Measurements from ENCODE around the gene KCNMA1. TPM values are rescaled to one million over a fixed set of nuclear protein-coding genes. Genes with fewer than 3 reads are reported as not detected.

KCNMA1 gene
- total and polyA plus RNA-seq, 2 donors from 2014 or later: 4.2 to 8.9 TPM

GRCh38 chr10:77162697-77163096, 474.9 kb downstream of the KCNMA1 start:
- H3K27me3 ChIP-seq (ENCODE audit: control insufficient read depth, insufficient read depth, low read length): no peaks in the 10 kb centered on the region
- no peak overlapping the region for H3K9ac ChIP-seq (ENCODE audit: low read length in 3 of 3)
- DNase-seq: no peak
- no peaks in the 10 kb centered on the region for H3K36me3 ChIP-seq (ENCODE audit: control insufficient read depth in 2 of 3, insufficient read depth in 3 of 3, low read length in 3 of 3)
- no peaks in the 10 kb centered on the region for H3K9me3 ChIP-seq (ENCODE audit: control insufficient read depth in 2 of 3, insufficient read depth in 1 of 3, low read length in 3 of 3)
- no peak overlapping the region for H3K27ac ChIP-seq (ENCODE audit: low read depth in 2 of 2, low read length in 2 of 2)
- no peak for FAIRE-seq
- H3K4me1 ChIP-seq (ENCODE audit: control insufficient read depth in 2 of 3, insufficient read depth in 2 of 3, low read depth in 1 of 3, low read length in 3 of 3): peaks cover 0 to 2% (median 0%) of the 10 kb centered on the region in 3 donors
- no peak for TF ChIP-seq CTCF (IDR thresholded peaks at IDR 0.05; ENCODE audit: borderline replicate concordance, extremely low read depth, insufficient read depth)
- intact Hi-C loops (cut with DNase I): no loop called here
- H3K4me3 ChIP-seq (ENCODE audit: low read length in 3 of 3): no peak overlapping the region

- H3K36me3 ChIP-seq (ENCODE audit: control insufficient read depth in 2 of 3, insufficient read depth in 3 of 3, low read length in 3 of 3): no peaks in the 10 kb centered on the region
- no peak overlapping the region for H3K4me3 ChIP-seq (ENCODE audit: low read length in 3 of 3)
- no peaks in the 10 kb centered on the region for H3K27me3 ChIP-seq (ENCODE audit: control insufficient read depth, insufficient read depth, low read length)
- intact Hi-C loops (cut with DNase I): no loop called here
- H3K4me1 ChIP-seq (ENCODE audit: control insufficient read depth in 2 of 3, insufficient read depth in 2 of 3, low read depth in 1 of 3, low read length in 3 of 3): peaks cover 0 to 2% (median 0%) of the 10 kb centered on the region in 3 donors
- DNase-seq (no peak), FAIRE-seq (no peak)
- no peak overlapping the region for H3K27ac ChIP-seq (ENCODE audit: low read depth in 2 of 2, low read length in 2 of 2)
- no peak overlapping the region for H3K9ac ChIP-seq (ENCODE audit: low read length in 3 of 3)
- H3K9me3 ChIP-seq (ENCODE audit: control insufficient read depth in 2 of 3, insufficient read depth in 1 of 3, low read length in 3 of 3): no peaks in the 10 kb centered on the region
- no peak for TF ChIP-seq CTCF (IDR thresholded peaks at IDR 0.05; ENCODE audit: borderline replicate concordance, extremely low read depth, insufficient read depth)
Measured at GRCh38 chr10:77160679-77161078, 476.9 kb downstream of the KCNMA1 start.

GRCh38 chr10:77159538-77160110, 478.0 kb downstream of the KCNMA1 start:
- no peak overlapping the region for H3K9ac ChIP-seq (ENCODE audit: low read length in 3 of 3)
- FAIRE-seq (no peak), DNase-seq (no peak)
- H3K27ac ChIP-seq (ENCODE audit: low read depth in 2 of 2, low read length in 2 of 2): no peak overlapping the region
- no peak overlapping the region for H3K4me3 ChIP-seq (ENCODE audit: low read length in 3 of 3)
- no peaks in the 10 kb centered on the region for H3K27me3 ChIP-seq (ENCODE audit: control insufficient read depth, insufficient read depth, low read length)
- no peaks in the 10 kb centered on the region for H3K36me3 ChIP-seq (ENCODE audit: control insufficient read depth in 2 of 3, insufficient read depth in 3 of 3, low read length in 3 of 3)
- TF ChIP-seq CTCF (IDR thresholded peaks at IDR 0.05; ENCODE audit: borderline replicate concordance, extremely low read depth, insufficient read depth): no peak
- intact Hi-C loops (cut with DNase I): no loop called here
- H3K4me1 ChIP-seq (ENCODE audit: control insufficient read depth in 2 of 3, insufficient read depth in 2 of 3, low read depth in 1 of 3, low read length in 3 of 3): no peaks in the 10 kb centered on the region
- H3K9me3 ChIP-seq (ENCODE audit: control insufficient read depth in 2 of 3, insufficient read depth in 1 of 3, low read length in 3 of 3): no peaks in the 10 kb centered on the region

- intact Hi-C loops (cut with DNase I): no loop called here
- no peak for TF ChIP-seq CTCF (IDR thresholded peaks at IDR 0.05; ENCODE audit: borderline replicate concordance, extremely low read depth, insufficient read depth)
- Histone ChIP-seq H3K4me3 (ENCODE audit: low read length in 3 of 3) (no peak overlapping the region), H3K4me1 (ENCODE audit: control insufficient read depth in 2 of 3, insufficient read depth in 2 of 3, low read depth in 1 of 3, low read length in 3 of 3) (no peaks in the 10 kb centered on the region), H3K27me3 (ENCODE audit: control insufficient read depth, insufficient read depth, low read length) (no peaks in the 10 kb centered on the region), H3K27ac (ENCODE audit: low read depth in 2 of 2, low read length in 2 of 2) (no peak overlapping the region), H3K36me3 (ENCODE audit: control insufficient read depth in 2 of 3, insufficient read depth in 3 of 3, low read length in 3 of 3) (no peaks in the 10 kb centered on the region), H3K9ac (ENCODE audit: low read length in 3 of 3) (no peak overlapping the region), H3K9me3 (ENCODE audit: control insufficient read depth in 2 of 3, insufficient read depth in 1 of 3, low read length in 3 of 3) (no peaks in the 10 kb centered on the region)
- FAIRE-seq (no peak), DNase-seq (no peak)
Measured at GRCh38 chr10:77158666-77159065, 478.9 kb downstream of the KCNMA1 start.

Data from kidney (tissue), 14 donors.